ENCODE data around the gene WIPF3. TPM values are rescaled to one million over a fixed set of nuclear protein-coding genes. Genes with fewer than 3 reads are reported as not detected.

WIPF3 gene
- total RNA-seq, 6 experiments from 2014 or later = 0.64 to 4.1 (median 0.93) TPM

DNA sequence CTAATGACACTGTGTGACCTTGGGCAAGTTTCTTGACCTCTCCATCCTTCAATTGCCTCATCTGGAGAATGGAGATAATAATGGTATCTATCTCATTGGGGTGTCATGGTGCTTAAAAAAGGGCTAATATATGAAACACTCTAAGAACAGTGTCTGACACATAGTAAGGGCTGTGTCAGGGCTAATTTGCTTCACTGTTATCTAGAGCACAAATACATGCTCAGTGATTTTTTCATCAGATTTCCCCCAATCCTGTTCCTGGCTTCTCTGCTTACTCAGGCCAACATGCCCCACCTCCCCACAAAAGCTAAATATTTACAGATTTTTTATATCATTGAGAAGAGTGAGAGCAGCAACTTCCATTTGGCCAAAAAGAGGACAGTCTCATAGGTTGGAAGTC, 20.6 kb downstream of the WIPF3 start:
- Histone ChIP-seq H3K36me3 (no peaks in the 10 kb centered on the region), H3K4me3 (no peak overlapping the region)
- no peak for ATAC-seq

GRCh38 chr7:29831705-29832104, 25.4 kb downstream of the WIPF3 start:
- no peaks in the 10 kb centered on the region for H3K4me1 ChIP-seq
- 85% methylated on average over 6 of the region's 6 CpGs for WGBS (ENCODE audit: insufficient coverage, low coverage, low lambda C conversion rate, missing lambda C conversion rate)
- no peak for DNase-seq
- no peaks in the 10 kb centered on the region for H3K27me3 ChIP-seq
- no peaks in the 10 kb centered on the region for H3K36me3 ChIP-seq
- TF ChIP-seq CTCF (IDR thresholded peaks at IDR 0.05) (no peak), POLR2A (IDR thresholded peaks at IDR 0.05) (no peak)
- no peak for ATAC-seq
- H3K4me3 ChIP-seq = no peak overlapping the region
- intact Hi-C loops (cut with DNase I) = no loop called here
- H3K27ac ChIP-seq = no peak overlapping the region
- H3K9me3 ChIP-seq = no peaks in the 10 kb centered on the region

More for the DNA sequence above, 20.6 kb downstream of the WIPF3 start:
- Histone ChIP-seq H3K27ac (no peak overlapping the region), H3K4me1 (no peaks in the 10 kb centered on the region), H3K27me3 (no peaks in the 10 kb centered on the region), H3K9me3 (no peaks in the 10 kb centered on the region)
- intact Hi-C loops (cut with DNase I) = no loop called here
- DNase-seq = no peak
- no peak for TF ChIP-seq POLR2A (IDR thresholded peaks at IDR 0.05)
- TF ChIP-seq CTCF (IDR thresholded peaks at IDR 0.05) = no peak

- H3K4me3 ChIP-seq = no peak overlapping the region
- no peak for ATAC-seq
- H3K36me3 ChIP-seq = no peaks in the 10 kb centered on the region
- 63% methylated on average over 2 of the region's 2 CpGs for WGBS (ENCODE audit: insufficient coverage, low coverage, low lambda C conversion rate, missing lambda C conversion rate)
- no peak overlapping the region for H3K27ac ChIP-seq
- H3K27me3 ChIP-seq = no peaks in the 10 kb centered on the region
- no peaks in the 10 kb centered on the region for H3K9me3 ChIP-seq
- intact Hi-C loops (cut with DNase I) = no loop called here
- no peak for TF ChIP-seq POLR2A (IDR thresholded peaks at IDR 0.05)
- no peak for TF ChIP-seq CTCF (IDR thresholded peaks at IDR 0.05)
- no peak for DNase-seq
- no peaks in the 10 kb centered on the region for H3K4me1 ChIP-seq
Observed at GRCh38 chr7:29833929-29834328, 27.6 kb downstream of the WIPF3 start.

- Histone ChIP-seq H3K27ac (no peak overlapping the region), H3K4me1 (no peaks in the 10 kb centered on the region), H3K27me3 (no peaks in the 10 kb centered on the region), H3K4me3 (no peak overlapping the region), H3K9me3 (no peaks in the 10 kb centered on the region), H3K36me3 (no peaks in the 10 kb centered on the region)
- intact Hi-C loops (cut with DNase I) = no loop called here
- ATAC-seq (no peak), DNase-seq (no peak)
- WGBS (ENCODE audit: insufficient coverage, low coverage, low lambda C conversion rate, missing lambda C conversion rate) = 80% methylated on average over 11 of the region's 12 CpGs
- TF ChIP-seq CTCF (IDR thresholded peaks at IDR 0.05) (no peak), POLR2A (IDR thresholded peaks at IDR 0.05) (no peak)
Observed at GRCh38 chr7:29835718-29836117, 29.4 kb downstream of the WIPF3 start.

DNA sequence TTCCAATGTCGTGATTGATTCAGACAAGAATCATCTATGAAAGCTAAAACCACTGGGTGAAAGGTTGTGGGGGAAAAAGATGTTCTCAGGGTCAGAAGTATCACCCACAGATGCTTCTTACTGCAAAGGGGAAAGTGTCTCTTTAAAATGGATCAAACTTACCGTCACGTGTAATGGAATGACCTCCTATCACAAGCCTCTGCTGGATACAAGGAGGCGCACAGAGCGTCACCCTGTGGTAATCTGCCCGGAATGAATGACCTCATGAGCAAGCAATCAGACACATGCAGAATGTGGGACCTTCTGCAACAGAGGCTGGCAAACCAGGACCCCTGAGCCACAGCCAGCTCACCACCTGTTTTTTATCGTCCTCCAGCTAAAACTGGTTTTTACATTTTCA, 33.0 kb downstream of the WIPF3 start:
- ATAC-seq (no peak), DNase-seq (no peak)
- intact Hi-C loops (cut with DNase I) = no loop called here
- no peaks in the 10 kb centered on the region for H3K9me3 ChIP-seq
- no peaks in the 10 kb centered on the region for H3K4me1 ChIP-seq
- no peak for TF ChIP-seq POLR2A (IDR thresholded peaks at IDR 0.05)
- no peak for TF ChIP-seq CTCF (IDR thresholded peaks at IDR 0.05)
- H3K27me3 ChIP-seq = no peaks in the 10 kb centered on the region
- H3K36me3 ChIP-seq = no peaks in the 10 kb centered on the region
- WGBS (ENCODE audit: insufficient coverage, low coverage, low lambda C conversion rate, missing lambda C conversion rate) = 71% methylated on average over 7 of the region's 7 CpGs
- no peak overlapping the region for H3K4me3 ChIP-seq
- H3K27ac ChIP-seq = no peak overlapping the region

Measured in right lobe of liver (tissue), 6 donors.